Duodenal mucosa (tissue), 2 donors: ENCODE data around the gene RASGRF1.
A peak's percentile ranks its signal among the peaks of the same experiment; 100 is the strongest.

Experiments used
- H3K27ac ChIP-seq: one replicate; pipeline ENCODE4 v1.7.0; 2013; ENCODE audit warnings: low read depth, low read length
- H3K27me3 ChIP-seq, 2 donors: one replicate each; pipeline ENCODE4 v1.7.0; 2013; ENCODE audit warnings: low read length in 2 of 2, control low read depth in 1 of 2; ENCODE audit not compliant: insufficient read depth in 2 of 2, control insufficient read depth in 1 of 2
- H3K36me3 ChIP-seq, 2 donors: one replicate each; pipeline ENCODE4 v1.7.0; 2013; ENCODE audit warnings: low read length in 2 of 2, control low read depth in 1 of 2; ENCODE audit not compliant: insufficient read depth in 2 of 2, control insufficient read depth in 1 of 2
- H3K4me1 ChIP-seq, 2 donors: one replicate each; pipeline ENCODE4 v1.7.0; 2013; ENCODE audit warnings: low read length in 2 of 2, control low read depth in 1 of 2; ENCODE audit not compliant: insufficient read depth in 2 of 2, control insufficient read depth in 1 of 2
- H3K4me3 ChIP-seq, 2 donors: one replicate each; pipeline ENCODE4 v1.7.0; 2013; ENCODE audit warnings: low read length in 2 of 2, low read depth in 1 of 2
- H3K9ac ChIP-seq, 2 donors: one replicate each; pipeline ENCODE4 v1.7.0; 2013; ENCODE audit warnings: low read length in 2 of 2, low read depth in 1 of 2
- H3K9me3 ChIP-seq, 2 donors: one replicate each; pipeline ENCODE4 v1.7.0; 2013; ENCODE audit warnings: low read length in 2 of 2, control low read depth in 1 of 2; ENCODE audit not compliant: control insufficient read depth in 1 of 2

RASGRF1 gene

DNA sequence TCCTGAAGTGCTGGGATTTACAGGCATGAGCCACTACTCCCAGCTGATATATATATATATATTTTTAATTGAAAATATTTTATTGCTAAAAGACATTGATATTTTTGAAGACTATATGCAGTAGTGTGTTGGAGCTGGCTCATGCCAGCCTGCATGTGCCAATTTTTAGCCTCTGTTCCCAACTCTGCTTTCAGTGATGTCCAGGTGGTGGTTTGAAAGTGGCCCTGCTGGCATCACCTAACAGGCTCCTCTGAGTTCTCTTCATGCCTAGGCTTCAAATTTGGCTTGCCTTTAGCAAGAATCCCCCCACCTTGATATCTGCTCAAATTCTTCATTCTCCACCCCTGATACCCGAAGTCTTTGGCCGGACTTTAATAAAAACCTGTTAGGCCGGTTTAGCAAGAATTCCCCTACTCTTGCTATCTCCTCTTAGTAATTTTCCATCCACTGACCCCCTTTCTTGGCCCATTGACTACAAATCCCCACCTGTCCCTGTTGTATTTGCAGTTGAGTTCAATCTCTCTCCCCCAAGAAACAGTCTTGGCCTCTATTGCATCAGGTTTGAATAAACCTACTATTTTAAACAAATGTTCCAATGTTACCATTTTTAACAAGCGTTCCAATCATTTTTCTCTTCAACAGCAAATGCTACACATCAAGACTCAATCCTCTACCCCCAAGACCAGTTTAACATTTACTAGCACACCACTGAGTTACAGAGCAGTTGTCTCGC lies 121.9 kb downstream of the RASGRF1 start:
- Histone ChIP-seq H3K9ac (no peak overlapping the region), H3K36me3 (no peaks in the 10 kb centered on the region), H3K27ac (no peak overlapping the region), H3K27me3 (no peaks in the 10 kb centered on the region), H3K4me3 (no peak overlapping the region), H3K9me3 (no peaks in the 10 kb centered on the region), H3K4me1 (peaks cover 8 to 10% of the 10 kb centered on the region in 2 donors)

DNA sequence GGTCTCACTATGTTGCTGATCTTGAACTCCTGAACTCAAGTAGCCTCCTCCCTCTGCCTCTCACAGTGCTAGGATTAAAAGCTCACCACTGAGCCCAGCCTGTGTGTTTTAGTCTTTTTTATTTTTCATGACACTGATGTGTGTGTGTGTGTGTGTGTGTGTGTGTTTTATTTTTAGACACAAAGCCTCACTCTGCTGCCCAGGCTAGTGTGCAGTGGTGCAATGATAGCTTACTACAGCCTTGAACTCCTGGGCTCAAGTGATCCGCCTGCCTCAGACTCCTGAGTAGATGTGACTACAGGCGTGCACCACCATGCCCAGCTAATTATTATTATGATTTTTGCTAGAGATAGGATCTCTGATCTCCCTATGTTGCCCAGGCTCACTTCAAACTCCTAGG lies 122.5 kb downstream of the RASGRF1 start:
- Histone ChIP-seq H3K4me3 (no peak overlapping the region), H3K36me3 (no peaks in the 10 kb centered on the region), H3K27ac (no peak overlapping the region), H3K27me3 (no peaks in the 10 kb centered on the region), H3K9ac (no peak overlapping the region), H3K4me1 (peaks cover 8 to 10% of the 10 kb centered on the region in 2 donors), H3K9me3 (no peaks in the 10 kb centered on the region)

DNA sequence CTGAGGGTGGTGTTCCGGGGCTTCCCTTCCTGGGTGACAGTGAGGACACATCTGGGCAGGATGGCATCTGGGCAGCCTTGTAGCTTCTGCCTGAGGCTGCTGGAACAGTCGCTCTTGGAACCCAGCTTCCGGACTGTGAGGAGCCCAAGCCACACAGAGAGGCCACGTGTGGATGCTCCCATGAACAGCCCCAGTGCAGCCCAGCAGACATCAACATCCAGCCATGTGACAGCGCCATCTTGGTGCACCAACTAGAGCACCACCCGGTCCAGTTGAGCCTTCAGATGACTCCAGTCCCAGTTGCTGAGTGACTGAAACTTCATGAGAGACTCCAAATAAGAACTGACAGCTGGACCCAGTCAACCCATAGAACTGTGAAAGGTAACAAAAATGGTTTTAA lies 130.3 kb downstream of the RASGRF1 start:
- no peaks in the 10 kb centered on the region for H3K27me3 ChIP-seq

DNA sequence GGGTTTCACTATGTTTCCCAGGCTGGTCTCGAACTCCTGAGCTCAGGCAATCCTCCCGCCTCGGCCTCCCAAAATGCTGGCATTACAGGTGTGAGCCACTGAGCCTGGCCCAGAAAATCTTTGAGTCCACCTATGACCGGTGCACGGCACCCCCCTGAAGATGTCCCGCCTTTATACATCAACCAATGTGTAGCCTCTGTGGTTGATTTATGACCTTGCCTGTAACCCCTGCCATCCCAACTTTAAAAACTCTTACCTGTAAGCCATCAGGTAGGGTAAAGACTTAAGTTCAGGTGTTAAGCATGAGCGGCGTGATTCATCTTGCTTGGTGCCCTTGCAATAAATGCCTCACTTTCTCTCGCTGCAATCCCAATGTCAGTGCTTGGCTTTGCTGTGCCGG lies 131.2 kb downstream of the RASGRF1 start:
- Histone ChIP-seq H3K27ac (no peak overlapping the region), H3K4me1 (no peaks in the 10 kb centered on the region), H3K9ac (no peak overlapping the region), H3K9me3 (no peaks in the 10 kb centered on the region), H3K4me3 (no peak overlapping the region), H3K27me3 (no peaks in the 10 kb centered on the region), H3K36me3 (no peaks in the 10 kb centered on the region)

More for the DNA sequence above, 130.3 kb downstream of the RASGRF1 start:
- no peaks in the 10 kb centered on the region for H3K36me3 ChIP-seq
- no peaks in the 10 kb centered on the region for H3K4me1 ChIP-seq
- H3K4me3 ChIP-seq, result no peak overlapping the region
- no peak overlapping the region for H3K9ac ChIP-seq
- no peak overlapping the region for H3K27ac ChIP-seq
- H3K9me3 ChIP-seq, result no peaks in the 10 kb centered on the region

DNA sequence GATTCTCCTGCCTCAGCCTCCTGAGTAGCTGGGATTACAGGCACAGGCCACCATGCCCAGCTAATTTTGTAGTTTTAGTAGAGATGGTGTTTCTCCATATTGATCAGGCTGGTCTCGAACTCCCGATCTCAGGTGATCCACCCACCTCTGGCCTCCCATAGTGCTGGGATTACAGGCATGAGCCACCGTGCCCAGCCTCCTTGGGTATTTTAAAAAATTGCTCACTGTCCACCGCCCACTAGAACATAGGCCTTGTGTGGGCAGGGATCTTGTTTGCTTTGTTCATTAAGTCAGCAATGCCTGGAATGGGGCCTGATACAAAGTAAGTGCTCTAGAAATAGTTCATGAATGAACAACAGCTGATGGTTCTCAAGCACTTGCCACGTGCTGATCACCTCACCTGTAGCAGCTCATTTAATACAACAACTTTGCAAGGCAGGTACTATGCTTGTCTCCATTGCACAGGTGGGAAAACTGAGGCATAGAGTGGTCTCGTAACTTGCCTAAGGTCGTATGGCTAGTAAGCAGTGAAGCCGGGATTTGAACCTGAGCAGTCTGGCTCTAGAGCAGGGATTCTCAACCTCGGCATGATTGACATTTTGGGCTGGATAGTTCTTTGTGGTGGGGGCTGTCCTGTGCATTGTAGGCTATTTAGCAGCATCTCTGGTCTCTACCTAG lies 133.0 kb downstream of the RASGRF1 start:
- H3K9ac ChIP-seq, result no peak overlapping the region
- no peaks in the 10 kb centered on the region for H3K36me3 ChIP-seq
- H3K4me3 ChIP-seq, result no peak overlapping the region
- no peaks in the 10 kb centered on the region for H3K9me3 ChIP-seq
- H3K4me1 ChIP-seq, result no peaks in the 10 kb centered on the region
- H3K27me3 ChIP-seq, result no peaks in the 10 kb centered on the region
- H3K27ac ChIP-seq, result no peak overlapping the region

DNA sequence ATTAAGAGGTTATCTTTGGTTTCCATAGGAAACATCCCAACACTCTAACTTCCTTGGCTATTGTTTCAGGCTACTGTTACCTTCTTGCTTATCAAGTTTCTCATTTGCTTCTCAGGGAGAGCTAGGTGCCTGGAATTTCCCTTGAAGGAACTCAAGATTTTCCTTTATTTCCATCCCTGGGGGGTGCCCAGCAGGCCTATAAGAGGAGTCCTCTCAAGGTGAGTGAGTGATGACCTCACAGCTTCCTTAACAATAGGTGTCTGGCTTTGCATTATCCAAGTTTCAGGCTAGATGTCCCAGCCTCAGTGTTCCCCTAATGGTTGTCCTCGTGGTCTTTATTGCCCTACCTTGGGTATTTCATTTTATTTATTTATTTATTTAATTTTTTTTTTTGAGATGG lies 133.6 kb downstream of the RASGRF1 start:
- Histone ChIP-seq H3K27ac (no peak overlapping the region), H3K27me3 (no peaks in the 10 kb centered on the region), H3K9ac (no peak overlapping the region), H3K4me1 (peaks cover 0 to 4% of the 10 kb centered on the region in 2 donors), H3K4me3 (no peak overlapping the region), H3K9me3 (no peaks in the 10 kb centered on the region), H3K36me3 (no peaks in the 10 kb centered on the region)

DNA sequence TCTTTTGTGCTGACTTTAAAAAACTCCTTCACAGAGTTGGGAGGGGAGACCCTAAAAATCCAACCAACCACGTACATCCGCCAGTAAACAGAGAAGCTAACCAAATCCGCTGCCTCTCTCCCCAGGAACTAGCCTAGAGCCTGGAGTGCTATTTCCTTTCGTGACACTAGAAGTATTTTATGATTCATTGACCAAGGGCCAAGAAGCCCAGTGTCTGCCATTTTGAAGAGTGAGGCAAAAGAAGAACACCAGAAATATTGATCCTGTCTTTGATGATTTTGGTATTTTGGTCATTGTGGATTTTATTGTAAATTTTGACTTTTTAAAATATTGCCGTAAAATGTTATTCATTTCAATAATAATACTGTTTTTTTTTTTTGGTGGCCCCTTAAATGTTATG lies 135.2 kb downstream of the RASGRF1 start:
- Histone ChIP-seq H3K4me3 (no peak overlapping the region), H3K4me1 (peaks cover 13 to 18% of the 10 kb centered on the region in 2 donors), H3K9me3 (no peaks in the 10 kb centered on the region), H3K27me3 (no peaks in the 10 kb centered on the region), H3K36me3 (no peaks in the 10 kb centered on the region), H3K9ac (no peak overlapping the region), H3K27ac (no peak overlapping the region)

DNA sequence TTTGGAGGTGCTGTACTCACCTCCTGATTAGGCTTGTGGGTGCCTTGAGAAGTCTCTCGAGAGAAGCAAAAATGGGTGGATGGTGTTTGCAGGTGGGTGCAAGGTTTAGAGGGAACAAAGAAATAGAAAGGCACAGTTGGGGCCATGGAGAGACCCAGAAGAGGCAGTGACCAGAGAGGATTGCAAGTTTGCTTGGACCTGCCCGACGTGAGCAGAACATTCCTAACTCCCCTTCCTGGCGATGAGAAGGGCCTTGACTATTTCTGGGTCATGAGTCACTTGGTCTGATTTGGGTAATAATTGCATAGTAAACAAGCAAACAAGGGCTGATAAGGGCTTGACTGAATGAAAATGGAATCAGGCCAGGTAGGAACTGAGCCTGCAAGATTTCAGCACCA lies 138.7 kb downstream of the RASGRF1 start:
- peak overlapping the region; percentile 27 for H3K27ac ChIP-seq
- peaks cover 22 to 30% of the 10 kb centered on the region in 2 donors for H3K4me1 ChIP-seq
- no peaks in the 10 kb centered on the region for H3K36me3 ChIP-seq
- no peaks in the 10 kb centered on the region for H3K9me3 ChIP-seq
- H3K27me3 ChIP-seq, result no peaks in the 10 kb centered on the region
- peak overlapping the region; percentile 0 to 15 for H3K9ac ChIP-seq
- no peak overlapping the region for H3K4me3 ChIP-seq

DNA sequence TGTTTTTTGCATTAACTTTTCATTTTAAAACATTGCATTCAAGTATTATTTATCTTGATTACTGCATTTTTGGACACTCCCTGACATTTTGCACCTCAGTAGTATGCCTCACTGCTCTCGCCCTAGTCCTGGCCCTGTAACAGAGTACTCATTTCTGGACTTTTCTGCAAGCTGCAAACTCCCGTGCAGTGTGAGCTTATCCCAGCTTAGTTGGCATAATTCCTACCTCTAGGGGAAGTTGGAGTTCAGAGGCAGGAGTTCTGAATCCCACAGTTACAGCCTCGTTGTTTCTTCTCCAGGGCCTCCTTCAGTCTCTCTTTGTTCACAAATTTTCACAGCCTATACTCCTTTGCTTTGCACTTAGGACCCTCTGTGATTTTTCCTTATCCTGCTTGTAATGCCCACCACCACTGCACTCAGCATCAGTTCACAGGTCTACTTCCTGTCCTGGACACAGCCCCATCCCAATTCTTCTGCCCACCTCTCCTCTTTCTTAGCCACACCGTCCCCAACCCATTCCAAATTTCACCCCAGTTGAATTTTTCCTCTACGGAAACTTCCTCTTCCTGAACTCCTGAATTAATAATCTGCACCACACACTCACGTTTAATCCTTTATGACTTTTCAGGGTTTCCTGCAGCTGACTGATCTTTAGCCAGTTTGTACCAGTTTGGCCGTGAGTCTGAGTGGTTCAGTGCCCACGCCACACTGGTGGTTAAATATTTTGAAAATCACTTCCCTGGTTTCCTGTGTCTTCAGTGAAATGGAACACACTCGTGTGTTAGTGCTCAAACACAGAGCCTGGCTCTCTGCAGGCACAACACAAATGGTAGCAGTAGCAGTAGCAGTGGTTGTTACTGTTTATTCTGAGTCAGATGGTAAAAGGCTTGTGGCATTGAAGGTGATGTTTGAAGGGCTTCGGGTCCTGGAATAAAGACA lies 139.4 kb downstream of the RASGRF1 start:
- H3K27ac ChIP-seq, result peak overlapping the region; percentile 27
- no peak overlapping the region for H3K4me3 ChIP-seq

DNA sequence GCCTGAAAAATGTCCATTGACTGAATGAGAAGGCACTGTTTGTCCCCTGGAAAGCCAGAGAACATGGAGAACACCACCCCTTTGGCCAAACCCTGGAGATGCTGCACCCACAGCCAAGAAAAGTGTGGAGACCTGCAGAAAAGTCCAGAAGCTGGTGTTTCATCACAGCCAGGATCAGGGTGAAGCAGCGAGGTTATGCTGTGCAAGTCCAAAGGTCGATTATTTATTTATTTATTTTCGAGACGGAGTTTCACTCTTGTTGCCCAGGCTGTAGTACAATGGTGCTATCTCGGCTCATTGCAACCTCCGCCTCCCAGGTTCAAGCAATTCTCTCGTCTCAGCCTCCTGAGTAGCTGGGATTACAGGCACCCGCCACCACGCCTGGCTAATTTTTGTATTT lies 140.2 kb downstream of the RASGRF1 start:
- Histone ChIP-seq H3K27ac (peak overlapping the region; percentile 26), H3K4me1 (peaks cover 22 to 30% of the 10 kb centered on the region in 2 donors), H3K9ac (peak overlapping the region in 1 of 2 donors; percentile 40), H3K36me3 (no peaks in the 10 kb centered on the region), H3K27me3 (no peaks in the 10 kb centered on the region), H3K4me3 (no peak overlapping the region), H3K9me3 (no peaks in the 10 kb centered on the region)

More for the DNA sequence above, 139.4 kb downstream of the RASGRF1 start:
- no peaks in the 10 kb centered on the region for H3K9me3 ChIP-seq
- H3K4me1 ChIP-seq, result peaks cover 22 to 30% of the 10 kb centered on the region in 2 donors
- peak overlapping the region; percentile 0 to 15 for H3K9ac ChIP-seq
- no peaks in the 10 kb centered on the region for H3K36me3 ChIP-seq
- H3K27me3 ChIP-seq, result no peaks in the 10 kb centered on the region
